SK-N-SH treated with all-trans-retinoic acid at 6 μM for 48 hours (cell line): ENCODE measurements around the gene TRAPPC2L.

Source experiments
- CREB5 ChIP-seq: fragments of 250-450 bp; sonication (Bioruptor Pico); IDR thresholded peaks from 2 replicates; pipeline ENCODE4 v1.5.1; 2020; ENCODE audit warnings: low read depth, mild to moderate bottlenecking, moderate library complexity
- CSDC2 ChIP-seq: fragments of 250-450 bp; sonication (Bioruptor Pico); IDR thresholded peaks from 2 replicates; pipeline ENCODE4 v1.5.0; 2020; ENCODE audit warnings: mild to moderate bottlenecking, moderate library complexity
- ZC3H10 ChIP-seq: fragments of 250-450 bp; sonication (Bioruptor Pico); IDR thresholded peaks from 2 replicates; pipeline ENCODE4 v1.5.1; 2021; ENCODE audit warnings: mild to moderate bottlenecking, moderate library complexity

GRCh38 chr16:88871349-88871702 is 14.4 kb downstream of the TRAPPC2L start:
- TF ChIP-seq ZC3H10 (CRISPR knock-in tag) (no peak), CREB5 (CRISPR knock-in tag) (no peak), CSDC2 (no peak)
